Pons (tissue), 1 donor: ENCODE measurements around the gene ST8SIA1.

ENCODE experiments used
- DNase-seq: peaks from one replicate; pipeline ENCODE4 v3.0.0-alpha.2; 2016; ENCODE audit warnings: low spot score

ST8SIA1 gene

GRCh38 chr12:22283006-22283506 lies 51.5 kb downstream of the ST8SIA1 start:
- no peak for DNase-seq

- DNase-seq = no peak
These were observed 52.2 kb downstream of the ST8SIA1 start for GRCh38 chr12:22282283-22282682.

- DNase-seq = no peak
These were observed 57.6 kb downstream of the ST8SIA1 start for GRCh38 chr12:22276867-22277266.

GRCh38 chr12:22276313-22276712 lies 58.2 kb downstream of the ST8SIA1 start:
- DNase-seq = no peak

GRCh38 chr12:22275843-22276242 lies 58.7 kb downstream of the ST8SIA1 start:
- peak; percentile 34 for DNase-seq

GRCh38 chr12:22272335-22273151 lies 62.0 kb downstream of the ST8SIA1 start:
- no peak for DNase-seq

GRCh38 chr12:22271023-22271422 lies 63.5 kb downstream of the ST8SIA1 start:
- no peak for DNase-seq

GRCh38 chr12:22268973-22269372 lies 65.5 kb downstream of the ST8SIA1 start:
- no peak for DNase-seq

GRCh38 chr12:22268406-22268805 lies 66.1 kb downstream of the ST8SIA1 start:
- DNase-seq = no peak

GRCh38 chr12:22266101-22266500 lies 68.4 kb downstream of the ST8SIA1 start:
- DNase-seq = no peak

- no peak for DNase-seq
These were observed 70.1 kb downstream of the ST8SIA1 start for GRCh38 chr12:22264380-22264779.

GRCh38 chr12:22262309-22262708 lies 72.2 kb downstream of the ST8SIA1 start:
- no peak for DNase-seq

- no peak for DNase-seq
These were observed 77.4 kb downstream of the ST8SIA1 start for GRCh38 chr12:22257100-22257499.

GRCh38 chr12:22256605-22257004 lies 77.9 kb downstream of the ST8SIA1 start:
- no peak for DNase-seq

- DNase-seq = no peak
These were observed 78.5 kb downstream of the ST8SIA1 start for GRCh38 chr12:22256041-22256441.

GRCh38 chr12:22255097-22255496 lies 79.4 kb downstream of the ST8SIA1 start:
- no peak for DNase-seq

- DNase-seq = no peak
These were observed 80.0 kb downstream of the ST8SIA1 start for GRCh38 chr12:22254478-22254877.

- DNase-seq = no peak
These were observed 82.5 kb downstream of the ST8SIA1 start for GRCh38 chr12:22252057-22252456.

- DNase-seq = no peak
These were observed 83.7 kb downstream of the ST8SIA1 start for GRCh38 chr12:22250762-22251161.

- no peak for DNase-seq
These were observed 85.9 kb downstream of the ST8SIA1 start for GRCh38 chr12:22248571-22249115.

GRCh38 chr12:22248121-22248520 lies 86.4 kb downstream of the ST8SIA1 start:
- DNase-seq = no peak

- DNase-seq = no peak
These were observed 88.2 kb downstream of the ST8SIA1 start for GRCh38 chr12:22246217-22246846.

GRCh38 chr12:22242726-22243125 lies 91.8 kb downstream of the ST8SIA1 start:
- DNase-seq = no peak
